HepG2 (cell line): ENCODE results near the gene RHOD.

Experiments used
- MEF2D ChIP-seq: sonication (generic); formaldehyde crosslinking; IDR thresholded peaks from 2 replicates; pipeline ENCODE4 v1.5.1; 2020; ENCODE audit warnings: mild to moderate bottlenecking, missing genetic modification reagents
- MXD4 ChIP-seq: IDR thresholded peaks from 2 replicates; pipeline ENCODE4 v1.6.1; 2016; ENCODE audit warnings: mild to moderate bottlenecking, missing biosample characterization, missing genetic modification reagents
- NFIC ChIP-seq: IDR thresholded peaks from 2 replicates; pipeline ENCODE4 v1.6.1; 2012; ENCODE audit warnings: mild to moderate bottlenecking, low read length, inconsistent platforms
- YY1 ChIP-seq: IDR thresholded peaks from 2 replicates; pipeline ENCODE4 v1.6.1; 2011; ENCODE audit warnings: low read length, low read depth, moderate library complexity, mild to moderate bottlenecking; ENCODE audit not compliant: insufficient read depth, insufficient replicate concordance
- ZBTB7A ChIP-seq: sonication (generic); formaldehyde crosslinking; IDR thresholded peaks from 2 replicates; pipeline ENCODE4 v1.8.0; 2022; ENCODE audit warnings: mild to moderate bottlenecking, missing genetic modification reagents
- TF ChIP-seq, protein P1 (sequence below): sonication (generic); formaldehyde crosslinking; IDR thresholded peaks from 2 replicates; pipeline ENCODE4 v1.5.0; 2020; ENCODE audit warnings: mild to moderate bottlenecking, missing genetic modification reagents, moderate library complexity
- TF ChIP-seq, protein P2 (sequence below): sonication (generic); formaldehyde crosslinking; IDR thresholded peaks from 2 replicates; pipeline ENCODE4 v1.8.0; 2022; ENCODE audit warnings: mild to moderate bottlenecking, missing genetic modification reagents, moderate library complexity

GRCh38 chr11:67022961-67023956 is 33.4 kb upstream of the RHOD start, which contains the start of gene SYT12:
- TF ChIP-seq MEF2D (CRISPR knock-in tag) = no peak
- no peak for TF ChIP-seq ZBTB7A (CRISPR knock-in tag)
- no peak for TF ChIP-seq YY1
- TF ChIP-seq, protein P1, sequence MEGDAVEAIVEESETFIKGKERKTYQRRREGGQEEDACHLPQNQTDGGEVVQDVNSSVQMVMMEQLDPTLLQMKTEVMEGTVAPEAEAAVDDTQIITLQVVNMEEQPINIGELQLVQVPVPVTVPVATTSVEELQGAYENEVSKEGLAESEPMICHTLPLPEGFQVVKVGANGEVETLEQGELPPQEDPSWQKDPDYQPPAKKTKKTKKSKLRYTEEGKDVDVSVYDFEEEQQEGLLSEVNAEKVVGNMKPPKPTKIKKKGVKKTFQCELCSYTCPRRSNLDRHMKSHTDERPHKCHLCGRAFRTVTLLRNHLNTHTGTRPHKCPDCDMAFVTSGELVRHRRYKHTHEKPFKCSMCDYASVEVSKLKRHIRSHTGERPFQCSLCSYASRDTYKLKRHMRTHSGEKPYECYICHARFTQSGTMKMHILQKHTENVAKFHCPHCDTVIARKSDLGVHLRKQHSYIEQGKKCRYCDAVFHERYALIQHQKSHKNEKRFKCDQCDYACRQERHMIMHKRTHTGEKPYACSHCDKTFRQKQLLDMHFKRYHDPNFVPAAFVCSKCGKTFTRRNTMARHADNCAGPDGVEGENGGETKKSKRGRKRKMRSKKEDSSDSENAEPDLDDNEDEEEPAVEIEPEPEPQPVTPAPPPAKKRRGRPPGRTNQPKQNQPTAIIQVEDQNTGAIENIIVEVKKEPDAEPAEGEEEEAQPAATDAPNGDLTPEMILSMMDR (CRISPR knock-in tag) = no peak
- TF ChIP-seq, protein P2, sequence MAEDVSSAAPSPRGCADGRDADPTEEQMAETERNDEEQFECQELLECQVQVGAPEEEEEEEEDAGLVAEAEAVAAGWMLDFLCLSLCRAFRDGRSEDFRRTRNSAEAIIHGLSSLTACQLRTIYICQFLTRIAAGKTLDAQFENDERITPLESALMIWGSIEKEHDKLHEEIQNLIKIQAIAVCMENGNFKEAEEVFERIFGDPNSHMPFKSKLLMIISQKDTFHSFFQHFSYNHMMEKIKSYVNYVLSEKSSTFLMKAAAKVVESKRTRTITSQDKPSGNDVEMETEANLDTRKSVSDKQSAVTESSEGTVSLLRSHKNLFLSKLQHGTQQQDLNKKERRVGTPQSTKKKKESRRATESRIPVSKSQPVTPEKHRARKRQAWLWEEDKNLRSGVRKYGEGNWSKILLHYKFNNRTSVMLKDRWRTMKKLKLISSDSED (CRISPR knock-in tag) = no peak
- TF ChIP-seq NFIC = no peak
- TF ChIP-seq MXD4 = no peak
